ENCODE data around the gene PDX1. TPM values are rescaled to one million over a fixed set of nuclear protein-coding genes. Genes with fewer than 3 reads are reported as not detected.

Gene PDX1
- total RNA-seq, result 1 to 10 TPM in 1 of 3 donors, under 1 TPM in 1, not detected in 1; 0.72 to 1.5 TPM
- long read RNA-seq, donor 1, result 0 reads
- long read RNA-seq, donor 2, result 0 reads

GRCh38 chr13:27919934-27920676 lies at the start of gene PDX1:
TSS of gene PDX1 (plus strand) at chr13:27920000. CDS start at chr13:27920139, 139 bp downstream.
- intact Hi-C loops (cut with DNase I, micrococcal nuclease), result no loop called here
- DNase-seq, result peak; percentile 71 to 85 (median 74)
- Histone ChIP-seq H3K4me3 (no peak within 1 kb of the TSS), H3K36me3 (ENCODE audit: low read depth) (no peaks in the 10 kb centered on the region), H3K9me3 (no peaks in the 10 kb centered on the region), H3K4me1 (ENCODE audit: low read depth) (peaks cover 37% of the 10 kb centered on the region)
- TF ChIP-seq CTCF (IDR thresholded peaks at IDR 0.05), result no peak
- peak; percentile 94 for ATAC-seq

- DNase-seq, result no peak
- H3K4me3 ChIP-seq, result no peak overlapping the region
- no peak for ATAC-seq
- TF ChIP-seq CTCF (IDR thresholded peaks at IDR 0.05), result no peak
- intact Hi-C loops (cut with DNase I, micrococcal nuclease), result no loop called here
- no peaks in the 10 kb centered on the region for H3K9me3 ChIP-seq
- no peaks in the 10 kb centered on the region for H3K36me3 ChIP-seq (ENCODE audit: low read depth)
- no peaks in the 10 kb centered on the region for H3K4me1 ChIP-seq (ENCODE audit: low read depth)
Measured at GRCh38 chr13:27878274-27878673, 41.5 kb upstream of the PDX1 start.

DNA sequence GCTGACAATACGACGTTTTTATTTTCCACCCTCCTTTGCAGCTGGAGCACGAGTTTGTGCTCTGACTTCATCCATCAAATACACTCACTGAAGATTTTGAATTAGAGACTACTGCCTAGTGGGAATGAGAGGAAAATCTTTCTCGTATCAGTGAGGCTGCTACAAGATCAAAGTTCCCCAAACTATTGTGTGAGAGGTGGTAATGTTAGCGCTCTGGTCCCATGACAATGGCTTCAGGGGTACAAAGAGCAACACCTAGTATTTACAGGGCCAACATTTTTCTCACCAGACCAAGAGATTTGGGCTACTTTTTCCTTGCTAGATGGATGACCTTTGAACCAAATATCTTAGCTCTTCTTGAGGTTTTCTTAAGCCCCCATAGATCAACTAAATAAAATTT lies 30.3 kb upstream of the PDX1 start:
- ATAC-seq, result no peak
- no peaks in the 10 kb centered on the region for H3K36me3 ChIP-seq (ENCODE audit: low read depth)
- intact Hi-C loops (cut with DNase I, micrococcal nuclease), result no loop called here
- TF ChIP-seq CTCF (IDR thresholded peaks at IDR 0.05), result no peak
- H3K9me3 ChIP-seq, result no peaks in the 10 kb centered on the region
- no peak for DNase-seq
- H3K4me1 ChIP-seq (ENCODE audit: low read depth), result no peaks in the 10 kb centered on the region
- H3K4me3 ChIP-seq, result no peak overlapping the region

GRCh38 chr13:27896726-27897125 lies 23.1 kb upstream of the PDX1 start:
- H3K9me3 ChIP-seq, result no peaks in the 10 kb centered on the region
- intact Hi-C loops (cut with DNase I, micrococcal nuclease), result no loop called here
- no peak for ATAC-seq
- TF ChIP-seq CTCF (IDR thresholded peaks at IDR 0.05), result no peak
- no peaks in the 10 kb centered on the region for H3K4me1 ChIP-seq (ENCODE audit: low read depth)
- no peaks in the 10 kb centered on the region for H3K36me3 ChIP-seq (ENCODE audit: low read depth)
- H3K4me3 ChIP-seq, result no peak overlapping the region
- no peak for DNase-seq

GRCh38 chr13:27904719-27905118 lies 15.1 kb upstream of the PDX1 start:
- no peak for TF ChIP-seq CTCF (IDR thresholded peaks at IDR 0.05)
- no peaks in the 10 kb centered on the region for H3K36me3 ChIP-seq (ENCODE audit: low read depth)
- intact Hi-C loops (cut with DNase I, micrococcal nuclease), result no loop called here
- ATAC-seq (no peak), DNase-seq (no peak)
- no peaks in the 10 kb centered on the region for H3K9me3 ChIP-seq
- H3K4me3 ChIP-seq, result no peak overlapping the region
- no peaks in the 10 kb centered on the region for H3K4me1 ChIP-seq (ENCODE audit: low read depth)
